CD4-positive, alpha-beta T cell treated with Interleukin-2 at 100 ng/mL for 4 hours (primary cell): ENCODE measurements around the gene FSTL4.

Experiments
- DNase-seq: peaks from one replicate; pipeline ENCODE4 v3.0.0-alpha.2; 2020; ENCODE audit warnings: low spot score

FSTL4 gene

GRCh38 chr5:133384903-133385302, 227.4 kb downstream of the FSTL4 start:
- DNase-seq = no peak

- DNase-seq = no peak
These were observed 228.1 kb downstream of the FSTL4 start for GRCh38 chr5:133384120-133384855.

GRCh38 chr5:133383580-133383939, 228.8 kb downstream of the FSTL4 start:
- DNase-seq = no peak

- no peak for DNase-seq
These were observed 229.4 kb downstream of the FSTL4 start for GRCh38 chr5:133382661-133383579.

GRCh38 chr5:133381571-133382365, 230.6 kb downstream of the FSTL4 start:
- DNase-seq = no peak

GRCh38 chr5:133381041-133381440, 231.3 kb downstream of the FSTL4 start:
- no peak for DNase-seq

- no peak for DNase-seq
These were observed 234.6 kb downstream of the FSTL4 start for GRCh38 chr5:133377736-133378135.

- DNase-seq = no peak
These were observed 235.4 kb downstream of the FSTL4 start for GRCh38 chr5:133376986-133377385.

- no peak for DNase-seq
These were observed 239.0 kb downstream of the FSTL4 start for GRCh38 chr5:133373121-133373870.

GRCh38 chr5:133372293-133372937, 239.9 kb downstream of the FSTL4 start:
- DNase-seq = no peak

- no peak for DNase-seq
These were observed 240.8 kb downstream of the FSTL4 start for GRCh38 chr5:133371371-133372155.

- DNase-seq = no peak
These were observed 241.4 kb downstream of the FSTL4 start for GRCh38 chr5:133370904-133371303.

GRCh38 chr5:133370036-133370831, 242.1 kb downstream of the FSTL4 start:
- no peak for DNase-seq

- no peak for DNase-seq
These were observed 243.2 kb downstream of the FSTL4 start for GRCh38 chr5:133368916-133369783.

- DNase-seq = no peak
These were observed 244.4 kb downstream of the FSTL4 start for GRCh38 chr5:133367984-133368383.

- no peak for DNase-seq
These were observed 245.1 kb downstream of the FSTL4 start for GRCh38 chr5:133367071-133367786.

- DNase-seq = no peak
These were observed 245.9 kb downstream of the FSTL4 start for GRCh38 chr5:133366438-133366837.

- DNase-seq = no peak
These were observed 246.6 kb downstream of the FSTL4 start for GRCh38 chr5:133365738-133366137.
